Lung (tissue), 12 donors: Measurements from ENCODE around the gene AFF1. TPM values are rescaled to one million over a fixed set of nuclear protein-coding genes. Genes with fewer than 3 reads are reported as not detected.

Source experiments
- ATAC-seq: fragments of 200-7000 bp; cut with Tn5 transposase; one replicate; pipeline ENCODE4 v1.9.1; 2020; ENCODE audit warnings: moderate number of reproducible peaks; ENCODE audit not compliant: insufficient read depth, low FRiP score
- DNase-seq, 3 donors: peaks; one replicate each; pipeline ENCODE4 v3.0.0-alpha.2; 2013 to 2017
- H3K27ac ChIP-seq, 2 donors: one replicate each; pipeline ENCODE4 v1.5.1; 2013; ENCODE audit warnings: mild to moderate bottlenecking in 2 of 2, moderate library complexity in 2 of 2, control low read depth in 1 of 2, inconsistent platforms in 1 of 2, low read depth in 1 of 2, low read length in 1 of 2
- H3K27me3 ChIP-seq, 3 donors: one replicate each; pipeline ENCODE4 v1.5.1; 2013; ENCODE audit warnings: low read length in 2 of 3; ENCODE audit not compliant: control insufficient read depth in 3 of 3, insufficient read depth in 3 of 3
- H3K36me3 ChIP-seq, 4 donors: one replicate each; pipeline ENCODE4 v1.5.1; 2013; ENCODE audit warnings: low read length in 4 of 4, mild to moderate bottlenecking in 1 of 4, moderate library complexity in 1 of 4; ENCODE audit not compliant: control insufficient read depth in 4 of 4, insufficient read depth in 4 of 4
- H3K4me1 ChIP-seq, 5 donors: one replicate each; pipeline ENCODE4 v1.5.1; 2013; ENCODE audit warnings: low read length in 5 of 5, mild to moderate bottlenecking in 2 of 5, moderate library complexity in 1 of 5; ENCODE audit not compliant: control insufficient read depth in 5 of 5, insufficient read depth in 5 of 5
- H3K4me3 ChIP-seq: one replicate; pipeline ENCODE4 v1.5.1; 2013; ENCODE audit warnings: mild to moderate bottlenecking, control low read depth, moderate library complexity
- H3K9ac ChIP-seq, 2 donors: one replicate each; pipeline ENCODE4 v1.5.1; 2013; ENCODE audit warnings: low read length in 2 of 2, control low read depth in 1 of 2; ENCODE audit not compliant: insufficient read depth in 1 of 2
- H3K9me3 ChIP-seq, 4 donors: one replicate each; pipeline ENCODE4 v1.5.1; 2013; ENCODE audit warnings: low read length in 3 of 4, mild to moderate bottlenecking in 1 of 4, moderate library complexity in 1 of 4; ENCODE audit not compliant: control insufficient read depth in 4 of 4, insufficient read depth in 3 of 4
- WGBS, 2 donors: extraction: QIAGEN DNeasy Blood & Tissue Kit; methylation state at CpG; one replicate each; pipeline ENCODE4 v1.1.7; 2013; 5-methylcytosine and 5-hydroxymethylcytosine counted together
- polyA plus RNA-seq, 2 donors: library from polyadenylated mRNA; stranded (reverse); fragments of 200-250 nt; gene quantifications; one replicate each; pipeline ENCODE4 v1.2.1, GENCODE V29; 2013
- total RNA-seq, 2 donors: library from RNA; depleted of rRNA in 1 of 2; stranded (reverse); fragments of >200 nt in 1 of 2; gene quantifications; one replicate each; pipeline ENCODE4 v1.2.1, GENCODE V29; 2014 to 2021
- TF ChIP-seq, protein P1 (sequence below): IDR thresholded peaks from 2 replicates; pipeline ENCODE4 v1.5.1; 2012; ENCODE audit warnings: mild to moderate bottlenecking; ENCODE audit errors: control extremely low read depth, extremely low read depth
- donor health status: control.
- donor health status: control.
- donor health status: Bipolar disorder and iron deficiency.
- donor health status: healthy.
- donor health status: DM: yes; HTN: yes; CAD: no.

AFF1 gene
- total and polyA plus RNA-seq, 4 donors = 9.5 to 79.0 (median 35.8) TPM

DNA sequence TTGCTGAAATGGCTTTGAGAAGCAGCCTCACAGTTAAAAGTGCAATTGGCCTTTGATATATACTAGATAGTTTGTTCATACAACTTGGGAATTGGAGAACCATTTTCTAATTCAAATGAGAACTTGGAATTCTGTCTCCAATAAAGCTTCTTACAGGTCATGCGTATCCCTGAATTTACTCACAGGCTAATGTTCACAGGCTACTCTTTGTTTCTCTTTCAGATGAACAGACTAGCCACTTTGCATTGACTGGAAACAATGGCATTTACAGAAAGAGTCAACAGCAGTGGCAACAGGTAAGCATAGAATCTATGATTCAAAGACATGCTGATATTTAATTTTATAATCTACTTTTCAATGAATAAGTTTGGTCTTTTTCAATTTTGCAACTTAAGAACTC is 13.5 kb downstream of the AFF1 start:
- no peaks in the 10 kb centered on the region for H3K27me3 ChIP-seq
- H3K4me1 ChIP-seq = peaks cover 3 to 14% (median 8%) of the 10 kb centered on the region in 5 donors
- no peak overlapping the region for H3K9ac ChIP-seq
- TF ChIP-seq, protein P1, sequence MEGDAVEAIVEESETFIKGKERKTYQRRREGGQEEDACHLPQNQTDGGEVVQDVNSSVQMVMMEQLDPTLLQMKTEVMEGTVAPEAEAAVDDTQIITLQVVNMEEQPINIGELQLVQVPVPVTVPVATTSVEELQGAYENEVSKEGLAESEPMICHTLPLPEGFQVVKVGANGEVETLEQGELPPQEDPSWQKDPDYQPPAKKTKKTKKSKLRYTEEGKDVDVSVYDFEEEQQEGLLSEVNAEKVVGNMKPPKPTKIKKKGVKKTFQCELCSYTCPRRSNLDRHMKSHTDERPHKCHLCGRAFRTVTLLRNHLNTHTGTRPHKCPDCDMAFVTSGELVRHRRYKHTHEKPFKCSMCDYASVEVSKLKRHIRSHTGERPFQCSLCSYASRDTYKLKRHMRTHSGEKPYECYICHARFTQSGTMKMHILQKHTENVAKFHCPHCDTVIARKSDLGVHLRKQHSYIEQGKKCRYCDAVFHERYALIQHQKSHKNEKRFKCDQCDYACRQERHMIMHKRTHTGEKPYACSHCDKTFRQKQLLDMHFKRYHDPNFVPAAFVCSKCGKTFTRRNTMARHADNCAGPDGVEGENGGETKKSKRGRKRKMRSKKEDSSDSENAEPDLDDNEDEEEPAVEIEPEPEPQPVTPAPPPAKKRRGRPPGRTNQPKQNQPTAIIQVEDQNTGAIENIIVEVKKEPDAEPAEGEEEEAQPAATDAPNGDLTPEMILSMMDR = no peak
- DNase-seq (no peak), ATAC-seq (no peak)
- H3K36me3 ChIP-seq = peaks cover 0 to 2% (median 1%) of the 10 kb centered on the region in 4 donors
- 78 to 81% methylated on average over 1 of the region's 1 CpG for WGBS, 2 donors
- H3K9me3 ChIP-seq = no peaks in the 10 kb centered on the region
- H3K4me3 ChIP-seq = no peak overlapping the region
- no peak overlapping the region for H3K27ac ChIP-seq

DNA sequence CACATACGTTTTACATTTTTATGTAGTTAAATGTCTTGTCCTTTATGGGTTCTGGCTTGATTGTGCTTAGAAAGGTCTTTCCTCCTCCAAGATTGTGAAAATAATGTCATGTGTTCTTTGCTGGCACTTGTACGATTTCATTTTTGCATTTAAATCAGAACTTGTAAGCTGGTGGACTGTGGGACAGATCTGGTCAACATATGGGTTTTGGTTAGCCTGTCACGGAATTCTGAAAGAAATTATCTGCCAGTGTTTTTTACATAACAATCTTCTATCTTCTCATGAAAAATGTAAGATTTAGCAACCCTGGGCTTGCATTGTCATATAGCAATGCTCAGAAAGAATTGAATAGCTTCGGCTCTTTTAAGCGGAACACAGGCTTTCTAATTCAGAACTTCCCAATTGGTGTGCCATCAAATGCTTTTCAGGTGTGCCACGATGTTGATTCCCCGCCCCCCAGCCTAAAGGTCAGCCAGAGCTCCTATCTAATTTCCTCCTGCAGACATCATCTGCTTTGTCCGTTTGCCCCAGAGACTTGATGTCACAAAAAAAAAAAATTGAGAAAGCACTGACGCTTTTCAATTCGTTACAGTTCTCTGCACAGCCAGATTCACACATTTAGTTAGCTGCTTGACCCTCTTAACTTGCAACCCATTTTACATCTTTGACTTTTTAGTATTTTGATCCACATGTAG is 16.2 kb downstream of the AFF1 start:
- no peak overlapping the region for H3K27ac ChIP-seq
- TF ChIP-seq, protein P1 = no peak
- no peaks in the 10 kb centered on the region for H3K9me3 ChIP-seq
- H3K36me3 ChIP-seq = peaks cover 0 to 2% (median 1%) of the 10 kb centered on the region in 4 donors
- 75 to 78% methylated on average over 10 of the region's 10 CpGs for whole genome bisulfite sequencing, 2 donors
- no peak overlapping the region for H3K9ac ChIP-seq
- no peaks in the 10 kb centered on the region for H3K27me3 ChIP-seq
- ATAC-seq (no peak), DNase-seq (no peak)
- H3K4me3 ChIP-seq = no peak overlapping the region
- peaks cover 3 to 14% (median 6%) of the 10 kb centered on the region in 5 donors for H3K4me1 ChIP-seq

DNA sequence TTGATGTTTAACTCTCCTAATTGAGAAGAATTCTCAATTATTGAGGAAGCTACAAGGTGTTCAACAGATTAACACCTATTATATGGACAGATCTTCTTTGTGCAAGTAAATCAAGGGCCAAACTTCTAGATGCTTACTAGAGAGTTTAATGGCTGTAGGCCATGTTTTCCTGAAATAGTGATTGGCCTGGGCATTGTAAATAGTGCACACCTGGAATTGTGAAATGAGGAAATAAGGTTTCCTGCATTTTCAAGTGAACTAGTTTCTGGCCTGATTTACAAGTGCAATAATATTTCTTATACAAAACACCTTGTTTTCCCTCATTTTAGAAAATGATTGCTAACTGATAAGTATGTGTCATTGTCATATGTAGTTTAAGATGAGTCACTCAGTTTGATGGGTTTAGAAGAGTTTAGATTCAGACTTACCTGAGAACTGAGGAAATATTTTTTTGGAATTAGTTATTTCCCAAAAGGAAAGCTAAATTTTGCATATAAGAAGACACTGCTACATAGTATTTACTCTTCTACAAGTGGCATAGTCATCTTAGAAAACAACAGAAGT is 21.2 kb downstream of the AFF1 start:
- ATAC-seq (no peak), DNase-seq (no peak)
- Histone ChIP-seq H3K4me3 (no peak overlapping the region), H3K9me3 (no peaks in the 10 kb centered on the region), H3K4me1 (peaks cover 4 to 14% (median 11%) of the 10 kb centered on the region in 5 donors), H3K9ac (no peak overlapping the region), H3K27me3 (no peaks in the 10 kb centered on the region), H3K27ac (no peak overlapping the region), H3K36me3 (peaks cover 0 to 2% (median 0%) of the 10 kb centered on the region in 4 donors)
- TF ChIP-seq, protein P1 = no peak
